Head of caudate nucleus (tissue), 42 donors: ENCODE measurements around the gene TBXAS1.
"Not testable (repeated sequence)": the region's sequence is repeated elsewhere in the genome, so short reads cannot be mapped to it uniquely, and the experiment has no call there.

Experiments used
- DNase-seq, 42 donors: peaks; one replicate each; pipeline versions ENCODE4 v3.0.0 to v3.0.0-alpha.2; 2020 to 2021; ENCODE audit warnings: mixed read lengths in 7 of 42
- intact Hi-C: fragments of 100-400 bp; cut with DNase I; formaldehyde crosslinking; loops from one replicate; pipeline ENCODE4 v1.15.0; 2022

TBXAS1 gene

DNA sequence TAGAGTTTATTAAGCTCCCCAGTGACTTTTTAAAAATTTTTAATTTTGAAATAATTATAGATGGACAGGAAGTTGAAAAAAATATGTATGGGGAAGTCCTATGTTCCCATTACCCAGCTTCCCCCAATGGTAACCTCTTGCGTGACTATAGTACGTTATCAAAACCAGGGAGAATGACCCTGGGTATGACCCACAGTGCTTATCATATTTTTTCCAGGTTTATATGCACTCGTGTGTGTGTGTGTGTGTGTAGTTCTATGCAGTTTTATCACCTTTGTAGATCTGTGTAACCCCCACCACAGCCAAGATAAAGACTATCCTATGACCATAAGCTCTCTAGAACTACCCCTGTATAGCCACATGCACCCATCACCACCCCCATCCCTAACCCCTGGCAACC, 72.8 kb downstream of the TBXAS1 start:
- intact Hi-C loops, result no loop called here
- no peak for DNase-seq

DNA sequence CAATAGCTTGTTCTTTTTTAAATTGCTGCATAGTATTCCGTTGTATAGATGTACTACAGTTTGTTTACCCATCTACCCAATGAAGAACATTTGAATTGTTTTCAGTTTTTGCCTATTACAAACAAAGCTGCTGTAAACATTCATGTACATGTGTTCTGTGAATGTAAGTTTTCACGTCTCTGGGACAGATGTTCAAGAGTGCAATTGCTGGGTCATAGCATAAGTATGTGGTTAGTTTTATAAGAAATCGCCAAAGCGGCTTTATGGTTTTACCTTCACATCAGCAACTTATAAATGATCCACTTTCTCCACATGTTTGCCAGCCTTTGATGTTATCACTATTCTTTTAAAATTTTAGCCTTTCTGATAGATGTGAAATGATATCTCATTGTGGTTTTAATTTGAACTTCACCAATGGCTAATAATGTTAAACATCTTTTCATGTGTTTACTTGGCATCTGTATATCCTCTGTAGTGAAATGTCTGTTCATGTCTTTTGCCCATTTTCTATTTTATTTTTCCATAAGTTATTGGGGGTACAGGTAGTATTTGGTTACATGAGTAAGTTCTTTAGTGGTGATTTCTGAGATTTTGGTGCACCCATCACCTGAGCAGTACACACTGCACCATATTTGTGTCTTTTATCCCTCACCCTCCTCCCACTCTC, 73.5 kb downstream of the TBXAS1 start:
- intact Hi-C loops, result no loop called here
- no peak for DNase-seq

DNA sequence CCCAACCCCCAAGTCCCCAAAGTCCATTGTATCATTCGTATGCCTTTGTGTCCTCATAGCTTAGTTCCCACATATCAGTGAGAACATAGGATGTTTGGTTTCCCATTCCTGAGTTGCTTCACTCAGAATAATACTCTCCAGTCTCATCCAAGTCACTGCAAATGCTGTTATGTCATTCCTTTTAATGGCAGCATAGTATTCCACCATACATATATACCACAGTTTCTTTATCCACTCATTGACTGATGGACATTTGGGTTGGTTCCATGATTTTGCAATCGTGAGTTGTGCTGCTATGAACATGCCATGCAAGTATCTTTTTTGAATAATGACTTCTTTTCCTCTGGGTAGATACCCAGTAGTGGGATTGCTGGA, 74.0 kb downstream of the TBXAS1 start:
- DNase-seq, intact Hi-C loops: not testable (repeated sequence)

DNA sequence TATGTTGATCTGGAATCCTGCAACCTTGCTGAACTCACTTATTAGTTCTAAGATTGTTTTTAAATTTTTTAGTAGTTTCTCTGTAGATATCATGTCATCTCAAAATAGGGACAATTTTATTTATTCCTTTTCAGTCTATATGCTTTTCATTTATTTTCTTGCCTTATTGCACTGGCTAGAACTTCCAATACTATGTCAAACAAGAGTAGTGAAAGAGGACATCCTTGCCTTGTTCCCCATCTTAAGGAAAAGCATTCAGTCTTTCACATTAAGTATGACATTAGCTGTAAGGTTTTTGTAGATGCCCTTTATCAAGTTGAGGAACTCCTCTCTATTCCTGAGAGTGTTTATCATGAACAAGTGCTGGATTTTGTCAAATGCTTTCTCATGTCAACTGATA, 77.8 kb downstream of the TBXAS1 start:
- intact Hi-C loops, result no loop called here
- no peak for DNase-seq

DNA sequence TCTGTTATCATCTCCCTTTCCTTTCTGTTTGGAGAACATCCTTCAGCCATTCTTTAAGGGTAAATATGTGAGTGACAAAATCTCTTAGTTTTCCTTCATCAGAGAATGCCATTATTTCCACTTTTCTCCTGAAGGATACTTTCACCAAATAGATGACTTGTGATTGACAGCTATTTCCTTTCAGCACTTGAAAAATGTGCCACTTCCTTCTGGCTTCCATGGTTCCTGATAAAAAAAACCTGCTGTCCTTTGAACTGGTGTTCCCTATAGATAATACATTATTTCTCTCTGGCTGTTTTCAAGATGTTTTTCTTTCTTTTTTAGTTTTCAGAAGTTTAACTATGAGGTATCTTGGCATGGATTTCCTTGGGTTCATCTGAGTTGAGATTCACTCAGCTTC, 79.7 kb downstream of the TBXAS1 start:
- intact Hi-C loops, result no loop called here
- DNase-seq, result no peak

GRCh38 chr7:139909379-139910050, 80.5 kb downstream of the TBXAS1 start:
- DNase-seq, result no peak
- intact Hi-C loops, result no loop called here

- intact Hi-C loops, result no loop called here
- no peak for DNase-seq
Observed at GRCh38 chr7:139913021-139913844, 84.2 kb downstream of the TBXAS1 start.

DNA sequence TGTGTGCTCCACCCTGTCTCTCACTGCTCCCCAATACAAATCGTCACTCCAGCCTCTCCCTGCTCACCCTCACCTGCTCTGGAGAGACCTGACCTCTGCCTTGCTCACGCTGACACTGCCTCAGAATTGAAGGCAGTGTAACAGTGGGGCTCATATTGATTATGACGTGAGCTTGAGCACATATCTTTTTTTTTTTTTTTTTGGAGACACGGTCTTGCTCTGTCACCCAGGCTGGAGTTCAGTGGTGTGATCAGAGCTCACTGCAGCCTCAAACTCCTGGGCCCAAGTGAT, 84.7 kb downstream of the TBXAS1 start:
- intact Hi-C loops, result no loop called here
- DNase-seq, result no peak

DNA sequence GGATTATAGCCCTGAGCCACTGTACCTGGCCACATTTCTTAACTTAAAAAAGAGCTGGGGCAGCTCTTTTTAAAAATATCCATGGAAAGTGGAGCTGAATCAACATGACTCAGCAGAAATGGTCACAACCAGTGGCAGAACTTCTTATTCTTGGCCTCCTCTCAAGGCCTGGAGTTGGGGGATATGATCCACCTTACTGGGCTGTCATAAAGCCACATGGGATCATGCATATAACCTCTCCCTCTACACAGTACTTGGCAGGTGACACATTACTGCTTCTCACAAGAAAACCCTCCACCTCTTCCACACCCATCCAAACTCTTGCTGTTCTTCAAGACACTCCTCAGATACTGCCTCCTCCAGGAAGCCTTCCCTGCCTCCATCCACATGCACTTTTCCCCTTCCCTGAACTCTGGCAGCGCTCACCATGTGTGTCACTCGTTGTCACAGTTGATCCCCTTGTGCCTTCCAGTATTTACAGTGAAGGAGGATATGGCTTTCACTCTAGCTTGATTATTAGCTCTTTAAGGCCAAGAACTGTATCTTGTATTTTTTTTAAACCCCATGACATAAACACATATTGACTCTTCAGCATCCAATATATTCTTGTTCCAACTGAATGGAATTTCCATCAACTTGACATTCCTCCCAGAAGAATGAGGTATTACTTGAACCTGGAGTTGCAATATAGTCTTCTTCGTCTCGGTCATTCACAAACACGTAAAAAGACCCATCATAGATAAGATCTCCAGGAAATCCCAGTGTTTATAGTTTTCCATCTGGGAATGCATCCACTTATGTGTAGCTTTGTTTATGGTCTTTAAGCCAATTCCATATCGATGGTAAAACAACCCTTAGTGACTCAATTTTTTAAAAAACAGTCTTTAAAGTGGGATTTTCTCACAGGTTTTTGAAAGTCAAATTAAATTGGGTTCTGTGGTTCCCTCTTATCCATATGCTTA, 85.5 kb downstream of the TBXAS1 start:
- intact Hi-C loops, result no loop called here
- DNase-seq, result no peak

GRCh38 chr7:139915268-139915863, 86.3 kb downstream of the TBXAS1 start:
- intact Hi-C loops, result no loop called here
- DNase-seq, result no peak

GRCh38 chr7:139915864-139916716, 87.0 kb downstream of the TBXAS1 start:
- intact Hi-C loops, result no loop called here
- DNase-seq, result peak in 1 of 42 donors; percentile 40

GRCh38 chr7:139916717-139917395, 87.8 kb downstream of the TBXAS1 start:
- intact Hi-C loops, result no loop called here
- no peak for DNase-seq

DNA sequence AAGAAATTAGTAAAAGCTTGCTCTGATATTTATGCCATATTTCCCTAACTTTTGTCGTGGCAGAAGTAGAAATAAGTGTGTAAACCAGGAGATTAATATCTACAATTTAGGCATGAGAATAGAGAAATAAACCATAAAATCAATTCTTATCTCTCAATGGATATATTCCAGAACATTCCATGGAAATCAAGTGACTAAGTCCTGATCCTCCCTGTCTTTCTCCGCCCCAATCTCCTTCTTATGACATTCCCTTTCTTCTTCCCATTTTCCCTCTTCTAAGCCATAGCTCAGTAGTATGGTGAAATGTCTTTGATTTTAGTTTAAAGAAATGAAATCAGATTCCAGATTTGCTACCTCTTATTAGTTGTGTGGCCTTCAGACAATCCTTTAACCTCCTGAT, 88.8 kb downstream of the TBXAS1 start:
- DNase-seq, result no peak
- intact Hi-C loops, result no loop called here

- DNase-seq, result no peak
- intact Hi-C loops, result no loop called here
Observed at GRCh38 chr7:139918480-139918879, 89.4 kb downstream of the TBXAS1 start.

DNA sequence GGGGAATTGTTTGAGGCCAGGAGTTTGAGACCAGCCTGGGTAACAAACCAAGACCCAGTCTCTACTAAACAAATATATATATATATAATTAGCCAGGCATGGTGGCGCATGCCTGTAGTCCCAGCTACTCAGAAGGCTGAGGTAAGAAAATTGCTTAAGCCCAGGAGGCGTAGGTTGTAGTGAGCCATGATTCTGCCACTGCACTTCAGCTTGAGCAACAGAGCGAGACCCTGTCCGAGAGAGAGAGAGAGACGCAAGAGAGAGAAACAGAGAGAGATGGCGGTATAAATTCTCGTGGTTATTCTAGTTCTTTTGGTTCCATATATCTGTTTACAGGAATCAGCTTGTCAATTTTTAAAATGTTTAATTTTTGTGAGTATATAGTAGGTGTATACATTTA, 94.0 kb downstream of the TBXAS1 start:
- intact Hi-C loops, result no loop called here
- DNase-seq, result no peak

GRCh38 chr7:139924461-139924860, 95.4 kb downstream of the TBXAS1 start:
- DNase-seq, result no peak
- intact Hi-C loops, result no loop called here

GRCh38 chr7:139929221-139929620, 100.2 kb downstream of the TBXAS1 start:
- intact Hi-C loops, result not testable (repeated sequence)
- peak in 25 of 42 donors; percentile 13 to 78 (median 42) for DNase-seq
